GM19035 (cell line): ENCODE measurements around the gene DNAAF6.
"Not testable (repeated sequence)": the region's sequence is repeated elsewhere in the genome, so short reads cannot be mapped to it uniquely, and the experiment has no call there.

Source experiments
- ATAC-seq: cut with Tn5 transposase; IDR thresholded peaks from one replicate; pipeline ENCODE4 v1.9.1; 2021; ENCODE audit not compliant: unreplicated experiment

DNAAF6 gene

GRCh38 chrX:107205770-107206696 lies at the start of gene DNAAF6, which contains the start of gene NUP62CL:
Gene DNAAF6 (plus strand): TSS chrX:107206611. CDS start chrX:107212876, 6,265 bp downstream.
Gene NUP62CL (minus strand): TSS chrX:107206433. CDS start chrX:107175146, 31,287 bp downstream.
- peak; percentile 98 for ATAC-seq

DNA sequence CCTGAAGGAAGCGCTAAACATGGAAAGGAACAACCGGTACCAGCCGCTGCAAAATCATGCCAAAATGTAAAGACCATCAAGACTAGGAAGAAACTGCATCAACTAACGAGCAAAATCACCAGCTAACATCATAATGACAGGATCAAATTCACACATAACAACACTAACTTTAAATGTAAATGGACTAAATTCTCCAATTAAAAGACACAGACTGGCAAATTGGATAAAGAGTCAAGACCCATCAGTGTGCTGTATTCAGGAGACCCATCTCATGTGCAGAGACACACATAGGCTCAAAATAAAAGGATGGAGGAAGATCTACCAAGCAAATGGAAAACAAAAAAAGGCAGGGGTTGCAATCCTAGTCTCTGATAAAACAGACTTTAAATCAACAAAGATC lies 48.8 kb upstream of the DNAAF6 start:
- not testable (repeated sequence) for ATAC-seq

DNA sequence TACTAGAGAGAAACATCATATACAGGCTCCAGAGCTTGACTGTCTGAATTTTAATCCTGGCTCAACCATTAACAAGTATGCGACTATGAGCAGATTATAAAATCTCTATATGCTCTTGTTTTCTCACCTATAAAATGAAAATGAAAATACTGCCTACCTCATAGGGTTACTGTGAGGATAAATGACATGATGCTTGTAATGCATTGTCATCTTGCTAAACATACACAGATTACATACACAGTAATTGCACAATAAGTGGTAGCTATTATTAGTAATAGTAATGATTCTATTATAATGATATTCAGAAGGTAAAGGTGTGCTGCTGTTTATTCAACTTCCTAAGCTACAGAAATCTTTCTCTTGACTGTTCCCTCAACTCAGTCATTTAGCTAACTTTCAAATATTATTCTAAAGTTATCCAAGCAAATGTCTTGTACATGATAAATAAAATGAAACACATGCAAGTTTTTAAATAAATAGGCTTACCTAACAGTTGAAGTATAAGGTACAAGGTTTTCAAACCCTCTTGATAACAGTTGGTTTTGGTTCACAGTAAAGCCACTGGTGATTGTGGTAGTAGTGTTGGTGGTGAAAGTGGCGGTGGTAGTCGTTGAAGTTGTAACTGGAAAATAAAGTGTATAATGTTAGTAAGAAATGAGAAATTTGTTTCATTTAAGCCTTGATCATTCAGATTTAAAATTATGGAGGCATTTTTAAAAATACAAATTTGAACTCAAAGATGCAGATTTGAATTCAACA lies 39.1 kb upstream of the DNAAF6 start:
- no peak for ATAC-seq

GRCh38 chrX:107168257-107168656 lies 38.2 kb upstream of the DNAAF6 start:
- ATAC-seq = no peak

DNA sequence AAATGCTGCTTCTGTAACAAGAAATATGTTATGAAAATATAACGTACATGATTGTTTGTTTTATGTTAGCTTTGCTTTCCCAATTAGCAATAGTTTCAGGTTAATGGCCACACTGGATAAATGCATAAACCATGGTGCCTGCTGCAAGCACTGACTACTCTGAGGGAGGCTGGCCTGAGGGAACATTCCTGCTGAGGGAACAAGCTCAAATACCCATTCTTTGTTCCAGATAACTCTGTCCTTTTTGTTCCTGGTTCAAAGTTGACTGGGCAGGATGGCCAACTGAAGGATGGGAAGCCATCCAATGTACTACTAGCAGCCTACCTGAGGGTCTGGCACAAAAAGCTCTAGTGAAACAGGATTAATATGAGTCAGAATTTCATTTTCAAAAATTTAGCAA lies 37.7 kb upstream of the DNAAF6 start:
- ATAC-seq = no peak

DNA sequence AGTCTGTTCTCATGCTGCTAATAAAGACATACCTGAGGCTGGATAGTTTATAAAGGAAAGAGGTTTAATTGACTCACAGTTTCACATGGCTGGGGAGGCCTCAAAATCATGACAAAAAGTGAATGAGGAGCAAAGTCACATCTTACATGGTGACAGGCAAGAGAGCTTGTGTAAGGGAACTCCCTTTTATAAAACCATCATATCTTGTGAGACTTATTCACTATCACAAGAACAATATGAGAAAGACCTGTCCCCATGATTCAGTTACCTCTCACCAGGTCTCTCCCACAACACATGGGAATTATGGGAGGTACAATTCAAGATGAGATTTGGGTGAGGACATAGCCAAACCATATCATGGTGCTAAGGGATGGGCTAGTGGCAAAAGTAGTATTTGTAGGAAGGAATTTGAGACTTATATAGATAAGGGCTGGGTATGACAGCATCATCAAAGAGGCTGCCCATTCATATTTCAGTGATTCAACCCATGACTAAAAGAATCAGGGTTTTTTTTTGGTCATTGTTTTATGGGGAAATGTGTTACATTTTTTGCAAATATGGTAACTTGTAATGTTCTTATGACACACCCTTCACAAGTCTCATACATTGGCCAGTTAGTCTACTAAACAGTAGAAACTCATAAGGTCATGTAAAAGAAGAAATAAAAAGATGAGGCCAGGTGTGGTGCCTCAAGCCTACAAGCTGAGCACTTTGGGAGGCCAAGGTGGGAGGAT lies 34.9 kb upstream of the DNAAF6 start:
- ATAC-seq = no peak

GRCh38 chrX:107197319-107197718 lies 9.1 kb upstream of the DNAAF6 start:
- ATAC-seq = no peak

GRCh38 chrX:107198074-107198473 lies 8.3 kb upstream of the DNAAF6 start:
- not testable (repeated sequence) for ATAC-seq

DNA sequence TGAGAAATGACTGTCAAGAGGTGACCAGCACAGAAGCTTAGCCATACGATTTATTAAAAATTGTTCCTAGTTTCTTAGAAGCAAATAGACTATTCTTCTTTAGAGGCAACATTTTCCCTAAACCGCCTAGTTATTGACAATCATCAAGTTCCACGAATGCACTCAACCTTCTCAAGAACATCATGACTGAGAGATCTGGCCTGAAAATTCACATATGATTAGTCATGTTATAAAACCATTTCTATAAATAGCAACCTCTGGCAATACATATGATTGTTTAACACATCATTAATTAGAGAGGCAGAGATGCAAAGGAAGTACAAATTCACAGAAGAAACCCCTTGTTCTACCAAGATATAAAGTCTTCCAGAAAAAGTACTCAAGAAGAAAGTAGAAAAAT lies 6.9 kb upstream of the DNAAF6 start:
- no peak for ATAC-seq

DNA sequence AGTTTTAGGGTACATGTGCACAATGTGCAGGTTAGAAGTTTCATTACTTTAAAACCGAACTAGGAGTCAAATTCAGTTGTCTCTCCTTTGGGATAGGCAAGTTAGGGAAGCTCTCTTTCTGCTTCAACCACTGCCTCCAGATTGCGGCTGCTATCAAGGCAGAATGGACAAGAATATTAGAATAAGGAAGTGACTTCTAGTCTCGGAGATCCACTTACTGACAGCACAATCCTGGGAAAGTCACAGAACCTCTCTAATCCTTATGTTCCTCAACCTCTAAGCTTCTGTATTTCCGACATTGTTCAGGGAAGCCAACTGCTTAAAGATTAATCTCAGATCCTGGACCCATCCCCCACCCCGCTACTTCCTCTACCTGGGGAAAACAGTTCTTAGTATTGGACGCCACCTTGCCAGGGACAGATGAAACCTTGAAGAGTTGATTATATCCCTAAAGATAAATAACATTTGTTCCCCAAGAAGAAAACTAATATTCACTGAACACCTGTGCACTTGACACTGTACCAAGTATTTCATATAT lies 2.3 kb upstream of the DNAAF6 start:
- no peak for ATAC-seq

GRCh38 chrX:107206697-107207065 lies 270 bp downstream of the DNAAF6 start:
- no peak for ATAC-seq

- ATAC-seq = no peak
Observed at GRCh38 chrX:107207089-107207488, 678 bp downstream of the DNAAF6 start.

DNA sequence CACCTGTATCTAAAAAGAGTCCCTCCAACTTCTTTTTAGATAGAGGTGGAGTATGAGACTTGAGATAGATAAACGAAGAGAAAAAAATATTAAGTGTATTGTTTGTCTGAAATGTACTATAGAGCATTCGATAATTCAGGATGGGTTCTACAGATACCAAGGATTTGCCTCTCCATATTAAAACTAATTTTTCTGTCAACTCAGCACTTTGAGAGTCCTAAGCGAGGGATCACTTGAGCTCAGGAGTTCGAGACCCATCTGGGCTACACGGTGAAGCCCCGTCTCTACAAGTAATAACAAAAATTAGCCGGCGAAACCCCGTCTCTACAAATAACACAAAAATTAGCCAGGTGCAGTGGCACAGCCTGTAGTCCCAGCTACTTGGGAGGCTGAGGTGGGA lies 1.5 kb downstream of the DNAAF6 start:
- ATAC-seq = no peak

- no peak for ATAC-seq
Observed at GRCh38 chrX:107213477-107213876, 7.1 kb downstream of the DNAAF6 start.

GRCh38 chrX:107226757-107227156 lies 20.3 kb downstream of the DNAAF6 start:
- no peak for ATAC-seq

GRCh38 chrX:107227780-107228485 lies 21.5 kb downstream of the DNAAF6 start:
- no peak for ATAC-seq

DNA sequence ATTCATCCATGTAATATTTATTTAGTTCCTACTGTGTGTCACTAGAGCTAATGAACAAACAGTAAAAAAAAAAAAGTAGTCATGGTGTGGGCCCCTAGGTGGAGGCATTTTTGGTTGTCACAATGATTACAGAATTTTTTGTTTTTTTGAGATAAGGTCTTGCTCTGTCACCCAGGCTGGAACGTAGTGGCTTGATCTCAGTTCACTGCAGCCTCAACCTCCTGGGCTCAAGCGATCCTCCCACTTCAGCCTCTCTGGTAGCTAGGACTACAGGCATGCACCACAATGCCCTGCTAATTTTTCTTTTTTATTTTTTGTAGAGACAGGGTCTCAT lies 22.0 kb downstream of the DNAAF6 start:
- ATAC-seq = no peak

GRCh38 chrX:107272431-107272921 lies 66.1 kb downstream of the DNAAF6 start:
- ATAC-seq = no peak

DNA sequence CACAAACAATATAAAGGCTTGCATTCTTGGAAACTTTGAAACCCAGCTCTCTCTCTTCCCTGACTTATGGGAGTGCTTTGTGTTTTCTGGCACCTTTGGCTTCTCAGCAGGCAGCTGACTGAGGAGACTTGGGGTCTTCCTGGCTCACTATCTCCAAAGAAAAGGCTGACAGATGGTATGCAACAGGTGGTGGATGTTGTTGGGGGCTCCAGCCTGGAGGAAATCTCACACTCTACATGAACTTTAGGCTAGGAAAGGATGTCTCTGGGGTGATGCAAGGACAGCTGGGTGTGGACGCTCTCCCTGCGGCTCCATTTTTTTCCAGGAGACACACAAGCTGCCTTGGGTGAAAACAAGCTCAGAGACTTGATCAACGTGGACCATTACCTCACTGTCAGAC lies 67.4 kb downstream of the DNAAF6 start:
- no peak for ATAC-seq

GRCh38 chrX:107288676-107289075 lies 82.3 kb downstream of the DNAAF6 start:
- ATAC-seq = no peak
